ENCODE measurements around the gene TANC2.

The TANC2 gene

DNA sequence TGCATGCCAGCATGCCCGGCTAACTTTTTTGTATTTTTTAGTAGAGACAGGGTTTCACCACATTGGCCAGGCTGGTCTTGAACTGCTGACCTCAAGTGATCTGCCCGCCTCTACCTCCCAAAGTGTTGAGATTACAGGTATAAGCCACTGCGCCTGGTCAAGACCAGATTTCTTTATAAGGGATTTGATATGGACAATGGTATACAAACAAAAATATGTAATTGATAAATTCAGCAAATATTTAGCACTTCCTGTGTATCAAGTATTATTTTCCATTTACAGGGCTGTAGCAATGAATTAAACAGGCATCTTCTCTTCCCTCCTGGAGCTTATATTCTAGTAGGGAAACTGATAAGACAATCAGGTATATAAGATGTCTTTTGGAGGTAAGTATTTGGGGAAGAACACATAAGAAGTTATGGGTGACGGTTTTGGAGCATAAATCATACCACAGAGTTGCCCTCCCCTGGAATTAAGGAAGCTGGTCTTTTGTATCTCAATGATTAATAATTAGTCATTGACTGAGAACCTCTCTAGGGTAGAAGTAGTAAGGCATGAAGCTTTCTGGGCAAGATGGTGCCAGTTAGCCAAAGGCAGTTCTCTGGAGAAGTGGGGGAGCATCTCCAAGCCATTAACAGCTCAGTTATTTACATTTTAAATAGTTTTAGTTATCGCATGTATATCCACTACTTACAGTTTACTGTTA lies 35.8 kb downstream of the TANC2 start:
- DNase-seq (ENCODE audit: low read depth in 2 of 2), result no peak

DNA sequence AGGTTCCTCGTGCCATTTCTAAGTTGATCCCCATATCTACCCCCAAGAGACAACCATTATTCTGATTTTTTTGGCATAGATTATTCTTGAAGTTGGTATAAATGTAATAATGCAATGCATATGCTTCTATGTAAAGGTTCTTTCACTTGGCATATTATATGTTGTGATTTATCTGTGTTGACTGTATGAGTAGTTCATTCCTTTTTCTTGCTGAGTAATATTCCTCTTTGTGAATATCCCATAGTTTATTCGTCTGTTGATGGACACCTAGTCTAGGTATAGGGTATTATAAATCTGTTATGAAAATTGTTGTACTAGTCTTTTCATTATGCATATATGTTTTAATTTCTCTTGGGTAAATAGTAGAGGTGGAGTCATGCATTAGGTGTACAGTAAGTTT lies 36.6 kb downstream of the TANC2 start:
- DNase-seq (ENCODE audit: low read depth in 2 of 2), result no peak

DNA sequence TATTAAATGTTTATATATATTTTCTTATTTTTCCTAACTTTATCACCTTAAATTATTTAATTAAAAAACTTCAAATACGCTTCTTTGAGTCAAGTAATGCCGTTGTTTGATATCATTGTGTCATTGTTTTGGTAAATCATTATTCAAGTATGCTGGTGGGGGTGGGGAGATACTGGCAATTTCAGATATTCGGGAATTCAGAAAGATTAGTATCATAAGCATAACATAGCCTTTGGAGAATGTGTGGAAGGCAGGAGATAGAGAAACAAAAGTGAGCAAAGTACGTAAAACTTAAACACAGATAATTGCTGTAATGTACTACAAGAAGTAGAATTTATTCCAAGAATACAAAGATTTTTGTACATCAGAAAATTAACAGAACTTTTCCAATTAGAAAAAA lies 49.8 kb downstream of the TANC2 start:
- DNase-seq (ENCODE audit: low read depth in 2 of 2), result no peak

Measured in activated CD8-positive, alpha-beta memory T cell treated with anti-CD3 and anti-CD28 coated beads for 4 hours (primary cell).